SH-SY5Y (cell line): ENCODE data around the gene ELOVL7.

Source experiments
- GATA2 ChIP-seq: IDR thresholded peaks from 2 replicates; pipeline ENCODE4 v1.6.1; 2011; ENCODE audit warnings: mild to moderate bottlenecking, low read depth, low read length
- GATA3 ChIP-seq: IDR thresholded peaks from 2 replicates; pipeline ENCODE4 v1.6.1; 2011; ENCODE audit warnings: low read depth, mild to moderate bottlenecking, low read length, moderate library complexity

GRCh38 chr5:60833520-60833919 lies 10.5 kb downstream of the ELOVL7 start:
- TF ChIP-seq GATA2: no peak
- TF ChIP-seq GATA3: no peak
